Right atrium auricular region (tissue), 2 donors: ENCODE results near the gene WFS1. TPM values are rescaled to one million over a fixed set of nuclear protein-coding genes. Genes with fewer than 3 reads are reported as not detected.

Experiments
- DNase-seq: peaks from one replicate; pipeline ENCODE4 v3.0.0-alpha.2; 2019; ENCODE audit warnings: low spot score
- H3K27ac ChIP-seq, 2 donors: fragments of 200-600 bp; sonication (generic); 1 replicate in 1 of 2; 2 replicates in 1 of 2; pipeline ENCODE4 v1.5.1; 2016 to 2019
- H3K27me3 ChIP-seq, 2 donors: fragments of 200-600 bp; sonication (generic); one replicate each; pipeline versions ENCODE4 v1.5.1 to v1.6.0; 2017 to 2019
- H3K36me3 ChIP-seq: fragments of 200-600 bp; sonication (generic); one replicate; pipeline ENCODE4 v1.5.1; 2016
- H3K4me1 ChIP-seq, 2 donors: fragments of 200-600 bp; sonication (generic); one replicate each; pipeline versions ENCODE4 v1.5.1 to v1.6.0; 2017 to 2019
- H3K4me3 ChIP-seq, 2 donors: fragments of 200-600 bp; sonication (generic); 1 replicate in 1 of 2; 2 replicates in 1 of 2; pipeline ENCODE4 v1.5.1; 2017 to 2019; ENCODE audit warnings: mild to moderate bottlenecking in 1 of 2, moderate library complexity in 1 of 2
- H3K9me3 ChIP-seq, 2 donors: fragments of 200-600 bp; sonication (generic); one replicate each; pipeline ENCODE4 v1.5.1; 2019
- CTCF ChIP-seq, 2 donors: fragments of 200-600 bp; sonication (generic); IDR thresholded peaks; one replicate each; pipeline ENCODE4 v1.5.1; 2019; ENCODE audit warnings: antibody characterized with exemption in 2 of 2
- total RNA-seq, 2 donors: library from RNA; depleted of rRNA; stranded (reverse); fragments of >200 nt; gene quantifications; one replicate each; pipeline ENCODE4 v1.1.0, GENCODE V29; 2016

Gene WFS1
- total RNA-seq, 2 donors from 2014 or later, result 111 to 112 TPM

GRCh38 chr4:6282314-6282771, 12.7 kb downstream of the WFS1 start:
- no peak for TF ChIP-seq CTCF (IDR thresholded peaks at IDR 0.05)
- H3K36me3 ChIP-seq, result peaks cover 30% of the 10 kb centered on the region
- H3K4me1 ChIP-seq, result peaks cover 0 to 56% of the 10 kb centered on the region in 2 donors

GRCh38 chr4:6283282-6283681, 13.6 kb downstream of the WFS1 start:
- Histone ChIP-seq H3K9me3 (no peaks in the 10 kb centered on the region), H3K27me3 (no peaks in the 10 kb centered on the region), H3K4me3 (no peak overlapping the region), H3K27ac (no peak overlapping the region), H3K4me1 (peaks cover 0 to 47% of the 10 kb centered on the region in 2 donors), H3K36me3 (peaks cover 40% of the 10 kb centered on the region)
- DNase-seq, result no peak
- no peak for TF ChIP-seq CTCF (IDR thresholded peaks at IDR 0.05)

More at GRCh38 chr4:6282314-6282771, 12.7 kb downstream of the WFS1 start:
- no peaks in the 10 kb centered on the region for H3K27me3 ChIP-seq
- no peaks in the 10 kb centered on the region for H3K9me3 ChIP-seq
- H3K27ac ChIP-seq, result peak overlapping the region; percentile 77 to 79
- no peak for DNase-seq
- no peak overlapping the region for H3K4me3 ChIP-seq

- H3K9me3 ChIP-seq, result no peaks in the 10 kb centered on the region
- no peak for DNase-seq
- no peaks in the 10 kb centered on the region for H3K27me3 ChIP-seq
- H3K4me1 ChIP-seq, result peaks cover 0 to 9% of the 10 kb centered on the region in 2 donors
- H3K4me3 ChIP-seq, result no peak overlapping the region
- H3K36me3 ChIP-seq, result peaks cover 67% of the 10 kb centered on the region
- no peak for TF ChIP-seq CTCF (IDR thresholded peaks at IDR 0.05)
- no peak overlapping the region for H3K27ac ChIP-seq
Measured at GRCh38 chr4:6287017-6287788, 17.6 kb downstream of the WFS1 start.

GRCh38 chr4:6288342-6288741, 18.7 kb downstream of the WFS1 start:
- DNase-seq, result no peak
- H3K4me1 ChIP-seq, result no peaks in the 10 kb centered on the region
- H3K36me3 ChIP-seq, result peaks cover 78% of the 10 kb centered on the region
- no peaks in the 10 kb centered on the region for H3K27me3 ChIP-seq
- H3K9me3 ChIP-seq, result no peaks in the 10 kb centered on the region
- TF ChIP-seq CTCF (IDR thresholded peaks at IDR 0.05), result no peak
- no peak overlapping the region for H3K4me3 ChIP-seq
- H3K27ac ChIP-seq, result no peak overlapping the region

- Histone ChIP-seq H3K4me3 (no peak overlapping the region), H3K4me1 (no peaks in the 10 kb centered on the region), H3K27ac (no peak overlapping the region), H3K36me3 (peaks cover 83% of the 10 kb centered on the region), H3K9me3 (no peaks in the 10 kb centered on the region), H3K27me3 (no peaks in the 10 kb centered on the region)
- DNase-seq, result no peak
- no peak for TF ChIP-seq CTCF (IDR thresholded peaks at IDR 0.05)
Measured at GRCh38 chr4:6288871-6289270, 19.2 kb downstream of the WFS1 start.
